HG03469 (cell line): ENCODE results near the gene DTX3L.
A peak's percentile ranks its signal among the peaks of the same experiment; 100 is the strongest.

Experiments
- ATAC-seq: cut with Tn5 transposase; IDR thresholded peaks from one replicate; pipeline ENCODE4 v1.9.1; 2021; ENCODE audit warnings: mild to moderate bottlenecking, moderate library complexity, moderate number of reproducible peaks; ENCODE audit not compliant: unreplicated experiment

The DTX3L gene

GRCh38 chr3:122564155-122564912 is at the start of gene DTX3L, which contains the start of gene PARP9:
Gene DTX3L, plus strand, starts transcription at chr3:122564338. Its CDS starts 89 bp downstream, at chr3:122564427.
Gene PARP9, minus strand, starts transcription at chr3:122564300. Its CDS starts 4,680 bp downstream, at chr3:122559620.
- peak; percentile 62 for ATAC-seq

- no peak for ATAC-seq
Measured at GRCh38 chr3:122515020-122515468, 49.1 kb upstream of the DTX3L start.

- ATAC-seq, result no peak
Measured at GRCh38 chr3:122515870-122516269, 48.3 kb upstream of the DTX3L start.

GRCh38 chr3:122516846-122517360 is 47.2 kb upstream of the DTX3L start:
- ATAC-seq, result no peak

GRCh38 chr3:122519693-122520092 is 44.4 kb upstream of the DTX3L start:
- ATAC-seq, result no peak

GRCh38 chr3:122520861-122521260 is 43.3 kb upstream of the DTX3L start:
- no peak for ATAC-seq

GRCh38 chr3:122523317-122523716 is 40.8 kb upstream of the DTX3L start:
- ATAC-seq, result no peak

GRCh38 chr3:122530164-122530563 is 34.0 kb upstream of the DTX3L start:
- no peak for ATAC-seq

- no peak for ATAC-seq
Measured at GRCh38 chr3:122533480-122533879, 30.7 kb upstream of the DTX3L start.

- peak; percentile 99 for ATAC-seq
Measured at GRCh38 chr3:122533931-122534334, 30.2 kb upstream of the DTX3L start.

GRCh38 chr3:122535964-122536631 is 28.0 kb upstream of the DTX3L start:
- no peak for ATAC-seq

GRCh38 chr3:122536632-122537001 is 27.5 kb upstream of the DTX3L start:
- ATAC-seq, result no peak

GRCh38 chr3:122538956-122539490 is 25.1 kb upstream of the DTX3L start:
- ATAC-seq, result no peak

GRCh38 chr3:122546151-122546550 is 18.0 kb upstream of the DTX3L start:
- ATAC-seq, result no peak

GRCh38 chr3:122548076-122548475 is 16.1 kb upstream of the DTX3L start:
- no peak for ATAC-seq

- ATAC-seq, result no peak
Measured at GRCh38 chr3:122548619-122549018, 15.5 kb upstream of the DTX3L start.

- no peak for ATAC-seq
Measured at GRCh38 chr3:122553171-122553570, 11.0 kb upstream of the DTX3L start.

- no peak for ATAC-seq
Measured at GRCh38 chr3:122555275-122556071, 8.7 kb upstream of the DTX3L start.

GRCh38 chr3:122557356-122557755 is 6.8 kb upstream of the DTX3L start:
- no peak for ATAC-seq

GRCh38 chr3:122558605-122559004 is 5.5 kb upstream of the DTX3L start:
- no peak for ATAC-seq

- no peak for ATAC-seq
Measured at GRCh38 chr3:122559906-122560305, 4.2 kb upstream of the DTX3L start.
